ENCODE data around the gene MPPED1.

DNA sequence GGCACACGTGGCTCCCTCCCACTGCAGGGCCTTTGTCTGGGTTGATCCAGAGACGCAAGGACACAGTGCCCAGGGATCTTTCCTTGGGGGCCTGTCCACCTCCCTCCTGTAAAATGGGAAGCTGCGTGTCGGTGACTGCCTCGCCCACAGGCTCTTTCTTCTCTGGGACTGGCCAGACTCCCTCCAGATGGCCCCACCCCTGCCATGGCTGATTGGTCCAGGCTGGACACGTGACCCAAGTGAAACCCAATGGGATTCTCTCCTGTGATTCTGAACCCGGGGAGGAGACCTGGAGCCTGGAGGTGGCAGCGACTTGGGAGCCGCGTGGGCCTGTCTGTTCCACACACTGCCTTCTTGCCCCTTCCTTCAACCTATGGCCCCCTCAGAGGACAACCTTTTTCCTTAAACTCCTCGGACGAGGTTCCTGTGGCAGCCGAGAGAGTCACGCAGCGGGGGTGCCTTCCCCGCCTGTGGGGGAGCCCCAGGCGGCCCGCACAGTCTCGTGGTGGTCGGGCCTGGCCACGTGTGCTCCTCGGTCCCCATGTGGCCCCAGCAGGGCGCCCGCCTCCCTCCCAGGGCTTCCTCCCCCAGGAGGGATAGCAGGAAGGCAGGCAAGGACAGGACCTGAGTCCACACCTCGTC, 12.4 kb upstream of the MPPED1 start:
- TF ChIP-seq, protein P1, sequence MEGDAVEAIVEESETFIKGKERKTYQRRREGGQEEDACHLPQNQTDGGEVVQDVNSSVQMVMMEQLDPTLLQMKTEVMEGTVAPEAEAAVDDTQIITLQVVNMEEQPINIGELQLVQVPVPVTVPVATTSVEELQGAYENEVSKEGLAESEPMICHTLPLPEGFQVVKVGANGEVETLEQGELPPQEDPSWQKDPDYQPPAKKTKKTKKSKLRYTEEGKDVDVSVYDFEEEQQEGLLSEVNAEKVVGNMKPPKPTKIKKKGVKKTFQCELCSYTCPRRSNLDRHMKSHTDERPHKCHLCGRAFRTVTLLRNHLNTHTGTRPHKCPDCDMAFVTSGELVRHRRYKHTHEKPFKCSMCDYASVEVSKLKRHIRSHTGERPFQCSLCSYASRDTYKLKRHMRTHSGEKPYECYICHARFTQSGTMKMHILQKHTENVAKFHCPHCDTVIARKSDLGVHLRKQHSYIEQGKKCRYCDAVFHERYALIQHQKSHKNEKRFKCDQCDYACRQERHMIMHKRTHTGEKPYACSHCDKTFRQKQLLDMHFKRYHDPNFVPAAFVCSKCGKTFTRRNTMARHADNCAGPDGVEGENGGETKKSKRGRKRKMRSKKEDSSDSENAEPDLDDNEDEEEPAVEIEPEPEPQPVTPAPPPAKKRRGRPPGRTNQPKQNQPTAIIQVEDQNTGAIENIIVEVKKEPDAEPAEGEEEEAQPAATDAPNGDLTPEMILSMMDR (IDR thresholded peaks at IDR 0.05) = no peak
- TF ChIP-seq POLR2AphosphoS5 (IDR thresholded peaks at IDR 0.05) = no peak
- no peak for TF ChIP-seq POLR2A (IDR thresholded peaks at IDR 0.05)
- TF ChIP-seq EP300 (IDR thresholded peaks at IDR 0.05) = no peak

Data from upper lobe of left lung (tissue), 4 donors.